Activated CD8-positive, alpha-beta memory T cell treated with anti-CD3 and anti-CD28 coated beads for 36 hours (primary cell): ENCODE data around the gene CAPZB. TPM values are rescaled to one million over a fixed set of nuclear protein-coding genes. Genes with fewer than 3 reads are reported as not detected.

Experiments
- CTCF ChIA-PET: fragments of 350-600 bp; sonication (Branson Sonifier 250); formaldehyde crosslinking; loops from one replicate; lab custom pipeline; 2021; ENCODE audit warnings: antibody characterized with exemption; lab: Charles Lee
- POLR2A ChIA-PET: fragments of 350-600 bp; sonication (Branson Sonifier 250); formaldehyde crosslinking; loops from one replicate; lab custom pipeline; 2021; ENCODE audit warnings: antibody characterized with exemption; lab: Charles Lee
- total RNA-seq, 2 experiments: library from RNA; stranded (reverse); gene quantifications; one replicate each; pipeline ENCODE4 v1.2.3, GENCODE V29; 2021

CAPZB gene
- total RNA-seq, 2 experiments from 2014 or later = 292 to 298 TPM

- CTCF ChIA-PET = no interaction called here
- POLR2A ChIA-PET = no interaction called here
Observed at GRCh38 chr1:19326748-19327065, 158.6 kb downstream of the CAPZB start.

GRCh38 chr1:19325958-19326747 lies 159.2 kb downstream of the CAPZB start:
- ChIA-PET POLR2A (no interaction called here), CTCF (no interaction called here)

- CTCF ChIA-PET = no interaction called here
- POLR2A ChIA-PET = no interaction called here
Observed at GRCh38 chr1:19325368-19325957, 159.9 kb downstream of the CAPZB start.

GRCh38 chr1:19324665-19324990 lies 160.7 kb downstream of the CAPZB start:
- POLR2A ChIA-PET = no interaction called here

GRCh38 chr1:19323987-19324664 lies 161.2 kb downstream of the CAPZB start:
- POLR2A ChIA-PET = no interaction called here
- CTCF ChIA-PET = no interaction called here

More at GRCh38 chr1:19324665-19324990, 160.7 kb downstream of the CAPZB start:
- CTCF ChIA-PET = no interaction called here

GRCh38 chr1:19322481-19322880 lies 162.9 kb downstream of the CAPZB start:
- ChIA-PET CTCF (no interaction called here), POLR2A (no interaction called here)

- POLR2A ChIA-PET = no interaction called here
- CTCF ChIA-PET = interaction anchor here (0.7 kb wide), 1 partner anchor 80 kb away, joined by 3 read pairs; no protein-coding TSS in a partner anchor
Observed at GRCh38 chr1:19321071-19321470, 164.3 kb downstream of the CAPZB start.

- CTCF ChIA-PET = no interaction called here
- POLR2A ChIA-PET = no interaction called here
Observed at GRCh38 chr1:19319196-19319595, 166.1 kb downstream of the CAPZB start.

- CTCF ChIA-PET = no interaction called here
Observed at GRCh38 chr1:19317126-19317910, 168.0 kb downstream of the CAPZB start.

GRCh38 chr1:19315378-19316198 lies 169.8 kb downstream of the CAPZB start:
- CTCF ChIA-PET = interaction anchor here (0.7 kb wide), 1 partner anchor 24 kb away, joined by 3 read pairs; no protein-coding TSS in a partner anchor
- POLR2A ChIA-PET = interaction anchor here (0.6 kb wide), 1 partner anchor 863 kb away, joined by 3 read pairs; no protein-coding TSS in a partner anchor

More at GRCh38 chr1:19317126-19317910, 168.0 kb downstream of the CAPZB start:
- POLR2A ChIA-PET = no interaction called here

GRCh38 chr1:19313961-19314882 lies 171.1 kb downstream of the CAPZB start:
- POLR2A ChIA-PET = no interaction called here
- CTCF ChIA-PET = interaction anchor here (1.1 kb wide), 1 partner anchor 43 kb away, joined by 4 read pairs; no protein-coding TSS in a partner anchor

- ChIA-PET CTCF (no interaction called here), POLR2A (no interaction called here)
Observed at GRCh38 chr1:19313636-19313959, 171.7 kb downstream of the CAPZB start.

- CTCF ChIA-PET = interaction anchor here (0.8 kb wide), 1 partner anchor 29 kb away, joined by 3 read pairs; no protein-coding TSS in a partner anchor
- POLR2A ChIA-PET = interaction anchor here (0.6 to 1.5 kb wide), 4 partner anchors 23 to 289 kb away, joined by 3 to 8 read pairs (median 5); partner anchors contain the start of genes EMC1 and MRTO4
Observed at GRCh38 chr1:19312782-19313635, 172.3 kb downstream of the CAPZB start.

- ChIA-PET CTCF (interaction anchor here (0.8 kb wide), 1 partner anchor 30 kb away, joined by 3 read pairs; no protein-coding TSS in a partner anchor), POLR2A (interaction anchor here (0.6 to 1.5 kb wide), 5 partner anchors 17 to 290 kb away, joined by 3 to 8 read pairs (median 4); partner anchors contain the start of genes EMC1 and MRTO4)
Observed at GRCh38 chr1:19311931-19312781, 173.2 kb downstream of the CAPZB start, which contains the start of the genes AKR7A2 and SLC66A1. Gene AKR7A2 (minus strand): TSS chr1:19312144. CDS start chr1:19312124, 20 bp downstream. Gene SLC66A1 (plus strand): TSS chr1:19312326. CDS start chr1:19317678, 5,352 bp downstream.

GRCh38 chr1:19311503-19311930 lies 173.8 kb downstream of the CAPZB start:
- CTCF ChIA-PET = no interaction called here

More at GRCh38 chr1:19311503-19311930, 173.8 kb downstream of the CAPZB start:
- POLR2A ChIA-PET = interaction anchor here (0.6 to 1.5 kb wide), 4 partner anchors 18 to 369 kb away, joined by 3 to 8 read pairs (median 4); partner anchors contain the start of genes EMC1 and MRTO4
